GM18498 (cell line): ENCODE measurements around the gene CCNH.

Source experiments
- ATAC-seq: cut with Tn5 transposase; IDR thresholded peaks from one replicate; pipeline ENCODE4 v1.9.1; 2021; ENCODE audit warnings: mild to moderate bottlenecking, moderate library complexity; ENCODE audit not compliant: unreplicated experiment

Gene CCNH

GRCh38 chr5:87361536-87362213, 51.1 kb downstream of the CCNH start:
- ATAC-seq, result no peak

GRCh38 chr5:87361031-87361445, 51.7 kb downstream of the CCNH start:
- ATAC-seq, result no peak

GRCh38 chr5:87360132-87360531, 52.6 kb downstream of the CCNH start:
- ATAC-seq, result no peak

GRCh38 chr5:87359106-87359505, 53.6 kb downstream of the CCNH start:
- no peak for ATAC-seq

- peak; percentile 88 for ATAC-seq
Measured at GRCh38 chr5:87354496-87354895, 58.2 kb downstream of the CCNH start.

GRCh38 chr5:87347841-87348240, 64.9 kb downstream of the CCNH start:
- ATAC-seq, result no peak

GRCh38 chr5:87347272-87347671, 65.5 kb downstream of the CCNH start:
- peak; percentile 61 for ATAC-seq
